Chondrocyte (in vitro differentiated cells): ENCODE measurements around the gene ZNF407. TPM values are rescaled to one million over a fixed set of nuclear protein-coding genes. Genes with fewer than 3 reads are reported as not detected.

Experiments
- DNase-seq: peaks from one replicate; pipeline ENCODE4 v3.0.0; 2021; ENCODE audit warnings: mixed read lengths, low spot score
- H3K27ac Mint-ChIP-seq: one replicate; pipeline ENCODE4 v1.8.0; 2021; ENCODE audit warnings: mild to moderate bottlenecking, moderate library complexity, mixed read lengths; ENCODE audit not compliant: unreplicated experiment
- H3K27me3 Mint-ChIP-seq: 2 replicates; pipeline ENCODE4 v1.8.0; 2021; ENCODE audit warnings: low read depth, mixed read lengths
- H3K36me3 Mint-ChIP-seq: 2 replicates; pipeline ENCODE4 v1.8.0; 2021; ENCODE audit warnings: low read depth, mixed read lengths
- H3K4me1 Mint-ChIP-seq: 2 replicates; pipeline ENCODE4 v1.8.0; 2021; ENCODE audit warnings: low read depth, mild to moderate bottlenecking, mixed read lengths
- H3K4me3 Mint-ChIP-seq: one replicate; pipeline ENCODE4 v1.8.0; 2021; ENCODE audit warnings: mild to moderate bottlenecking, moderate library complexity, mixed read lengths; ENCODE audit not compliant: unreplicated experiment
- H3K9me3 Mint-ChIP-seq: 2 replicates; pipeline ENCODE4 v1.8.0; 2021; ENCODE audit warnings: low read depth, mixed read lengths
- CTCF ChIP-seq: fragments of 200-600 bp; sonication (generic); IDR thresholded peaks from 2 replicates; pipeline ENCODE4 v1.5.0; 2021; ENCODE audit warnings: antibody characterized with exemption, mild to moderate bottlenecking, moderate library complexity
- total RNA-seq: library from RNA; stranded (reverse); gene quantifications from 3 replicates; pipeline ENCODE4 v1.2.1, GENCODE V29; 2021

ZNF407 gene
- total RNA-seq, 1 donor from 2014 or later: 10.4 TPM

- Mint-ChIP-seq H3K36me3 (no peaks in the 10 kb centered on the region), H3K27me3 (no peaks in the 10 kb centered on the region), H3K9me3 (no peaks in the 10 kb centered on the region), H3K4me3 (no peak overlapping the region), H3K4me1 (no peaks in the 10 kb centered on the region), H3K27ac (no peak overlapping the region)
- no peak for TF ChIP-seq CTCF
- DNase-seq: no peak
Observed at GRCh38 chr18:75049455-75049789, 451.8 kb downstream of the ZNF407 start.

GRCh38 chr18:75051757-75052156, 454.1 kb downstream of the ZNF407 start:
- Mint-ChIP-seq H3K4me3 (no peak overlapping the region), H3K27ac (no peak overlapping the region)

GRCh38 chr18:75052475-75052874, 454.8 kb downstream of the ZNF407 start:
- no peaks in the 10 kb centered on the region for H3K27me3 Mint-ChIP-seq
- no peaks in the 10 kb centered on the region for H3K4me1 Mint-ChIP-seq
- no peak for DNase-seq
- no peaks in the 10 kb centered on the region for H3K36me3 Mint-ChIP-seq
- H3K4me3 Mint-ChIP-seq: no peak overlapping the region
- no peak for TF ChIP-seq CTCF
- no peak overlapping the region for H3K27ac Mint-ChIP-seq
- no peaks in the 10 kb centered on the region for H3K9me3 Mint-ChIP-seq

More at GRCh38 chr18:75051757-75052156, 454.1 kb downstream of the ZNF407 start:
- no peak for TF ChIP-seq CTCF
- Mint-ChIP-seq H3K9me3 (no peaks in the 10 kb centered on the region), H3K36me3 (no peaks in the 10 kb centered on the region), H3K4me1 (no peaks in the 10 kb centered on the region), H3K27me3 (no peaks in the 10 kb centered on the region)
- DNase-seq: no peak

GRCh38 chr18:75053028-75053629, 455.5 kb downstream of the ZNF407 start:
- Mint-ChIP-seq H3K4me3 (no peak overlapping the region), H3K9me3 (no peaks in the 10 kb centered on the region), H3K27me3 (no peaks in the 10 kb centered on the region), H3K27ac (no peak overlapping the region), H3K36me3 (no peaks in the 10 kb centered on the region), H3K4me1 (no peaks in the 10 kb centered on the region)
- DNase-seq: no peak
- TF ChIP-seq CTCF: no peak

- H3K27ac Mint-ChIP-seq: no peak overlapping the region
- no peak for DNase-seq
- no peak overlapping the region for H3K4me3 Mint-ChIP-seq
Observed at GRCh38 chr18:75054046-75054445, 456.4 kb downstream of the ZNF407 start.

More at GRCh38 chr18:75054046-75054445, 456.4 kb downstream of the ZNF407 start:
- H3K36me3 Mint-ChIP-seq: no peaks in the 10 kb centered on the region
- H3K9me3 Mint-ChIP-seq: no peaks in the 10 kb centered on the region
- no peaks in the 10 kb centered on the region for H3K27me3 Mint-ChIP-seq
- no peaks in the 10 kb centered on the region for H3K4me1 Mint-ChIP-seq
- no peak for TF ChIP-seq CTCF
